K562 (cell line): Measurements from ENCODE around the gene EIF2S3. TPM values are rescaled to one million over a fixed set of nuclear protein-coding genes. Genes with fewer than 3 reads are reported as not detected.

Experiments used
- CBFA2T2 ChIP-seq: fragments of 450-650 bp; conservative IDR thresholded peaks from 2 replicates; pipeline ENCODE4 v1.6.1; 2017; ENCODE audit warnings: mild to moderate bottlenecking
- CEBPG ChIP-seq, 3 experiments: fragments of 200-800 bp in 1 of 3; sonication (Bioruptor generic) in 1 of 3; sonication (generic) in 1 of 3; formaldehyde crosslinking in 1 of 3; IDR thresholded peaks in 2 of 3; conservative IDR thresholded peaks in 1 of 3; 2 replicates each; pipeline versions ENCODE4 v1.6.1 to v1.8.0; 2016 to 2022; ENCODE audit warnings: missing compliant biosample characterization in 2 of 3, missing genetic modification characterization in 2 of 3, mild to moderate bottlenecking in 1 of 3, missing genetic modification reagents in 1 of 3
- DDX20 ChIP-seq: fragments of 450-650 bp; IDR thresholded peaks from 2 replicates; pipeline ENCODE4 v1.6.1; 2016; ENCODE audit warnings: missing genetic modification characterization, low read depth, mild to moderate bottlenecking, missing compliant biosample characterization, moderate library complexity
- ELF4 ChIP-seq: fragments of 450-650 bp; formaldehyde crosslinking; IDR thresholded peaks from 2 replicates; pipeline ENCODE4 v1.4.0; 2022; ENCODE audit warnings: missing genetic modification characterization
- FOXP1 ChIP-seq: sonication (generic); formaldehyde crosslinking; IDR thresholded peaks from 2 replicates; pipeline ENCODE4 v1.8.0; 2022; ENCODE audit warnings: mild to moderate bottlenecking, missing genetic modification reagents
- GATA2 ChIP-seq: sonication (generic); formaldehyde crosslinking; IDR thresholded peaks from 2 replicates; pipeline ENCODE4 v1.4.0; 2020; ENCODE audit warnings: mild to moderate bottlenecking, missing genetic modification reagents
- HDAC2 ChIP-seq: fragments of 450-650 bp; IDR thresholded peaks from 2 replicates; pipeline ENCODE4 v1.6.1; 2016; ENCODE audit warnings: mild to moderate bottlenecking
- HEY1 ChIP-seq: fragments of 250-450 bp; sonication (Bioruptor Pico); IDR thresholded peaks from 2 replicates; pipeline ENCODE4 v1.5.0; 2020; ENCODE audit warnings: mild to moderate bottlenecking, moderate library complexity, borderline replicate concordance
- HNRNPL ChIP-seq: fragments of 200-400 bp; formaldehyde crosslinking; IDR thresholded peaks from 2 replicates; pipeline ENCODE4 v1.6.1; 2017; ENCODE audit warnings: low read depth, mild to moderate bottlenecking, low read length
- KDM2B ChIP-seq: fragments of 250-450 bp; sonication (Bioruptor Pico); IDR thresholded peaks from 2 replicates; pipeline ENCODE4 v1.8.0; 2021; ENCODE audit warnings: mild to moderate bottlenecking, moderate library complexity
- MEF2D ChIP-seq: conservative IDR thresholded peaks from 2 replicates; pipeline ENCODE4 v1.6.1; 2016; ENCODE audit warnings: low read depth, missing genetic modification characterization, missing compliant biosample characterization
- MEIS2 ChIP-seq: fragments of 450-650 bp; IDR thresholded peaks from 2 replicates; pipeline ENCODE4 v1.6.1; 2014; ENCODE audit warnings: mild to moderate bottlenecking; ENCODE audit not compliant: partially characterized antibody
- MTA3 ChIP-seq: fragments of 450-650 bp; formaldehyde crosslinking; IDR thresholded peaks from 2 replicates; pipeline ENCODE4 v1.6.1; 2017; ENCODE audit warnings: mild to moderate bottlenecking, borderline replicate concordance
- SMARCA4 ChIP-seq: fragments of 450-650 bp; IDR thresholded peaks from 2 replicates; pipeline ENCODE4 v1.6.1; 2016
- SRSF3 ChIP-seq: fragments of 200-400 bp; formaldehyde crosslinking; IDR thresholded peaks from 2 replicates; pipeline ENCODE4 v1.6.1; 2016; ENCODE audit warnings: mild to moderate bottlenecking, low read length, moderate library complexity; ENCODE audit not compliant: insufficient read depth
- ZNF224 ChIP-seq: sonication (generic); formaldehyde crosslinking; IDR thresholded peaks from 2 replicates; pipeline ENCODE4 v1.8.0; 2022; ENCODE audit warnings: mild to moderate bottlenecking, missing genetic modification reagents
- ZNF280A ChIP-seq: fragments of 450-650 bp; IDR thresholded peaks from 2 replicates; pipeline ENCODE4 v1.6.1; 2018; ENCODE audit warnings: mild to moderate bottlenecking, low read depth; ENCODE audit not compliant: partially characterized antibody
- ZNF324 ChIP-seq: fragments of 250-450 bp; sonication (Bioruptor Pico); IDR thresholded peaks from 2 replicates; pipeline ENCODE4 v1.4.0; 2020; ENCODE audit warnings: mild to moderate bottlenecking
- ZNF436 ChIP-seq: fragments of 250-450, 450-650 bp; sonication (Bioruptor Pico); formaldehyde crosslinking; IDR thresholded peaks from 2 replicates; pipeline ENCODE4 v1.7.0; 2020; ENCODE audit warnings: mild to moderate bottlenecking
- polyA plus RNA-seq, 8 experiments: library from polyadenylated mRNA; depleted of rRNA in 4 of 8; stranded (reverse) in 5 of 8; unstranded in 3 of 8; fragments of >200 nt; fragmentation: Nextera tagmentation in 2 of 8; fragmentation: Illumina TruSeq in 1 of 8; extraction: Ambion mirVana in 2 of 8; extraction: Trizol in 1 of 8; gene quantifications; 2 replicates each; pipeline versions ENCODE4 v1.2.1 to v1.2.3, GENCODE V29; 2011 to 2014; ENCODE audit warnings: inconsistent platforms in 1 of 8, missing spikeins in 1 of 8
- total RNA-seq, 7 experiments: library from RNA; depleted of rRNA in 6 of 7; stranded (reverse); fragments of >200 nt in 6 of 7; fragmentation: Illumina TruSeq in 2 of 7; extraction: Trizol in 2 of 7; gene quantifications; 2 replicates each; pipeline versions ENCODE4 v1.2.1 to v1.2.3, GENCODE V29; 2011 to 2021; ENCODE audit warnings: low replicate concordance in 1 of 7
- TF ChIP-seq, protein P1 (sequence below), 3 experiments: IDR thresholded peaks in 2 of 3; conservative IDR thresholded peaks in 1 of 3; 2 replicates each; pipeline ENCODE4 v1.5.1; 2011 to 2012; ENCODE audit warnings: low read length in 3 of 3, mild to moderate bottlenecking in 3 of 3, control low read depth in 2 of 3, improper control_type of control experiment in 1 of 3, inconsistent platforms in 1 of 3, low read depth in 1 of 3, mixed read lengths in 1 of 3, moderate library complexity in 1 of 3; ENCODE audit not compliant: insufficient read depth in 2 of 3
- TF ChIP-seq, protein P2 (sequence below): fragments of 450-650 bp; conservative IDR thresholded peaks from 2 replicates; pipeline ENCODE4 v1.6.1; 2016; ENCODE audit warnings: missing genetic modification characterization, low read depth, mild to moderate bottlenecking, control low read depth, missing compliant biosample characterization

Gene EIF2S3
- total and polyA plus RNA-seq, 9 of the 15 experiments (the other 6 are each of a cell fraction or from before 2014, with no cell fraction given) = 148 to 439 (median 275) TPM

GRCh38 chrX:24024819-24025740 lies 29.7 kb upstream of the EIF2S3 start (continued):
- TF ChIP-seq, protein P1, sequence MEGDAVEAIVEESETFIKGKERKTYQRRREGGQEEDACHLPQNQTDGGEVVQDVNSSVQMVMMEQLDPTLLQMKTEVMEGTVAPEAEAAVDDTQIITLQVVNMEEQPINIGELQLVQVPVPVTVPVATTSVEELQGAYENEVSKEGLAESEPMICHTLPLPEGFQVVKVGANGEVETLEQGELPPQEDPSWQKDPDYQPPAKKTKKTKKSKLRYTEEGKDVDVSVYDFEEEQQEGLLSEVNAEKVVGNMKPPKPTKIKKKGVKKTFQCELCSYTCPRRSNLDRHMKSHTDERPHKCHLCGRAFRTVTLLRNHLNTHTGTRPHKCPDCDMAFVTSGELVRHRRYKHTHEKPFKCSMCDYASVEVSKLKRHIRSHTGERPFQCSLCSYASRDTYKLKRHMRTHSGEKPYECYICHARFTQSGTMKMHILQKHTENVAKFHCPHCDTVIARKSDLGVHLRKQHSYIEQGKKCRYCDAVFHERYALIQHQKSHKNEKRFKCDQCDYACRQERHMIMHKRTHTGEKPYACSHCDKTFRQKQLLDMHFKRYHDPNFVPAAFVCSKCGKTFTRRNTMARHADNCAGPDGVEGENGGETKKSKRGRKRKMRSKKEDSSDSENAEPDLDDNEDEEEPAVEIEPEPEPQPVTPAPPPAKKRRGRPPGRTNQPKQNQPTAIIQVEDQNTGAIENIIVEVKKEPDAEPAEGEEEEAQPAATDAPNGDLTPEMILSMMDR (IDR thresholded peaks at IDR 0.05 in 2 of 3, conservative IDR thresholded peaks at IDR 0.05 in 1 of 3; ENCODE audit: insufficient read depth in 2 of 3, low read depth in 1 of 3, low read length in 3 of 3) = peak in 2 of 3 experiments; percentile 59 to 80; a peak in 4 of 6 replicates
- no peak for TF ChIP-seq ELF4
- TF ChIP-seq CEBPG (CRISPR knock-in tag; IDR thresholded peaks at IDR 0.05) = no peak
- TF ChIP-seq CEBPG (tag; conservative IDR thresholded peaks at IDR 0.05 in 1 of 2, IDR thresholded peaks at IDR 0.05 in 1 of 2) = no peak
- TF ChIP-seq HEY1 (CRISPR knock-in tag) = no peak
- TF ChIP-seq, protein P2, sequence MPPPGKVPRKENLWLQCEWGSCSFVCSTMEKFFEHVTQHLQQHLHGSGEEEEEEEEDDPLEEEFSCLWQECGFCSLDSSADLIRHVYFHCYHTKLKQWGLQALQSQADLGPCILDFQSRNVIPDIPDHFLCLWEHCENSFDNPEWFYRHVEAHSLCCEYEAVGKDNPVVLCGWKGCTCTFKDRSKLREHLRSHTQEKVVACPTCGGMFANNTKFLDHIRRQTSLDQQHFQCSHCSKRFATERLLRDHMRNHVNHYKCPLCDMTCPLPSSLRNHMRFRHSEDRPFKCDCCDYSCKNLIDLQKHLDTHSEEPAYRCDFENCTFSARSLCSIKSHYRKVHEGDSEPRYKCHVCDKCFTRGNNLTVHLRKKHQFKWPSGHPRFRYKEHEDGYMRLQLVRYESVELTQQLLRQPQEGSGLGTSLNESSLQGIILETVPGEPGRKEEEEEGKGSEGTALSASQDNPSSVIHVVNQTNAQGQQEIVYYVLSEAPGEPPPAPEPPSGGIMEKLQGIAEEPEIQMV (tag) = no peak
- TF ChIP-seq ZNF436 (CRISPR knock-in tag) = no peak
- no peak for TF ChIP-seq ZNF324 (CRISPR knock-in tag)
- TF ChIP-seq MEF2D (tag) = no peak
- TF ChIP-seq HDAC2 = no peak
- peak; percentile 82 for TF ChIP-seq FOXP1 (CRISPR knock-in tag)
- no peak for TF ChIP-seq DDX20 (tag)
- TF ChIP-seq ZNF280A = no peak
- no peak for TF ChIP-seq KDM2B
- TF ChIP-seq SMARCA4 = no peak
- no peak for TF ChIP-seq MEIS2
- TF ChIP-seq CBFA2T2 = no peak
- TF ChIP-seq GATA2 (CRISPR knock-in tag) = no peak
- no peak for TF ChIP-seq MTA3
- no peak for TF ChIP-seq HNRNPL
- no peak for TF ChIP-seq ZNF224 (CRISPR knock-in tag)
- TF ChIP-seq SRSF3 = no peak
